Measurements from ENCODE around the gene TMEM8B.

- TF ChIP-seq CTCF (IDR thresholded peaks at IDR 0.05) (no peak), POLR2A (IDR thresholded peaks at IDR 0.05) (no peak), POLR2AphosphoS5 (IDR thresholded peaks at IDR 0.05) (no peak)
Measured at GRCh38 chr9:35798658-35799374, 30.2 kb upstream of the TMEM8B start.

All from sigmoid colon (tissue), 4 donors.